Heart right ventricle (tissue), 16 donors: Measurements from ENCODE around the gene LYPD6. TPM values are rescaled to one million over a fixed set of nuclear protein-coding genes. Genes with fewer than 3 reads are reported as not detected.

ENCODE experiments used
- ATAC-seq, 8 donors: fragments of 200-7000 bp; cut with Tn5 transposase; one replicate each; pipeline ENCODE4 v1.9.1; 2020; ENCODE audit warnings: mild to moderate bottlenecking in 8 of 8, moderate library complexity in 8 of 8, moderate number of reproducible peaks in 1 of 8
- DNase-seq, 2 donors: peaks; one replicate each; pipeline ENCODE4 v3.0.0-alpha.2; 2020
- H3K27ac ChIP-seq, 10 donors: fragments of 200-600 bp; sonication (generic) in 2 of 10; one replicate each; pipeline versions ENCODE4 v1.5.0 to v1.8.0; 2020 to 2022; ENCODE audit warnings: mild to moderate bottlenecking in 3 of 10
- H3K27me3 ChIP-seq, 7 donors: fragments of 200-600 bp; one replicate each; pipeline ENCODE4 v1.8.0; 2021 to 2022; ENCODE audit warnings: mild to moderate bottlenecking in 2 of 7
- H3K36me3 ChIP-seq, 9 donors: fragments of 200-600 bp; sonication (generic) in 1 of 9; one replicate each; pipeline versions ENCODE4 v1.5.0 to v1.8.0; 2020 to 2022; ENCODE audit warnings: mild to moderate bottlenecking in 2 of 9
- H3K4me1 ChIP-seq, 9 donors: fragments of 200-600 bp; sonication (generic) in 1 of 9; one replicate each; pipeline versions ENCODE4 v1.5.0 to v1.8.0; 2020 to 2022; ENCODE audit warnings: mild to moderate bottlenecking in 4 of 9
- H3K4me3 ChIP-seq, 10 donors: fragments of 200-600 bp; sonication (generic) in 2 of 10; one replicate each; pipeline versions ENCODE4 v1.5.0 to v1.8.0; 2020 to 2022; ENCODE audit warnings: mild to moderate bottlenecking in 7 of 10, moderate library complexity in 2 of 10
- H3K9me3 ChIP-seq, 11 donors: fragments of 200-600 bp in 10 of 11; sonication (generic) in 2 of 11; one replicate each; pipeline versions ENCODE4 v1.5.0 to v1.8.0; 2013 to 2022; ENCODE audit warnings: mild to moderate bottlenecking in 2 of 11, control low read depth in 1 of 11, moderate library complexity in 1 of 11
- WGBS, 2 donors: extraction: QIAGEN DNeasy Blood & Tissue Kit; methylation state at CpG; one replicate each; pipeline ENCODE4 v1.1.7; 2013; ENCODE audit warnings: inconsistent platforms in 1 of 2; 5-methylcytosine and 5-hydroxymethylcytosine counted together
- intact Hi-C, 10 donors: fragments of 100-400 bp; cut with DNase I; formaldehyde crosslinking; loops; one replicate each; pipeline versions ENCODE4 v1.11.1 to v1.14.2; 2022
- polyA plus RNA-seq, 2 donors: library from polyadenylated mRNA; stranded (reverse); fragments of 200-250 nt; gene quantifications; one replicate each; pipeline ENCODE4 v1.2.3, GENCODE V29; 2013
- total RNA-seq, 10 donors: library from RNA; stranded (reverse); fragmentation: NEBNext Ultra II Directional in 3 of 10; extraction: Animal tissue kit (Norgen Biotek cat#: 25700) in 3 of 10; gene quantifications; one replicate each; pipeline versions ENCODE4 v1.2.1 to v1.2.4, GENCODE V29; 2021 to 2023
- TF ChIP-seq, protein P1 (sequence below), 9 donors: fragments of 200-600 bp; sonication (generic) in 2 of 9; IDR thresholded peaks; one replicate each; pipeline versions ENCODE4 v1.5.0 to v1.8.0; 2021 to 2022; ENCODE audit warnings: antibody characterized with exemption in 9 of 9, mild to moderate bottlenecking in 5 of 9, moderate library complexity in 1 of 9
- donor health status: Arrhythmogenic right ventricular cardiomyopathy.
- donor health status: ischemic (EF 13 %, LVEDD 7.1; RV severe dilation, severe dysfunction).
- donor health status: healthy with polysubstance abuse.
- donor health status: DM: no; HTN: yes; CAD: no.
- donor health status: DM: no; HTN: no; CAD: no.
- donor health status: ischemic (EF 25% LVEDD 6.9; RV normal size, moderate dysfunction).
- donor health status: ischemic (EF 25% LVEDD 5.7; RV mildly dilated, moderate dysfunction).
- donor health status: healthy.
- donor health status: DM: yes; HTN: yes; CAD: no.
- donor health status: Ischemic cardiomyopathy.
- donor health status: ischemic (EF 35%, LVEDD 5.7; RV mildly dilated, moderate dysfunction).
- donor health status: nonischemic (EF 11% LVEDD 7.7; RV severe dilation, severe dysfunction).
- donor health status: DM: yes; HTN: yes; CAD: no.
- donor health status: PGD.
- donor health status: ischemic (EF 29% LVEDD 5.4; RV normal size, mild dysfunction).
- donor health status: nonischemic (EF 23%, LVEDD 6.1; RV moderate dilation, normal function).

Gene LYPD6
- total and polyA plus RNA-seq, 12 donors, result 0.06 to 0.55 (median 0.15) TPM; not detected in 1

DNA sequence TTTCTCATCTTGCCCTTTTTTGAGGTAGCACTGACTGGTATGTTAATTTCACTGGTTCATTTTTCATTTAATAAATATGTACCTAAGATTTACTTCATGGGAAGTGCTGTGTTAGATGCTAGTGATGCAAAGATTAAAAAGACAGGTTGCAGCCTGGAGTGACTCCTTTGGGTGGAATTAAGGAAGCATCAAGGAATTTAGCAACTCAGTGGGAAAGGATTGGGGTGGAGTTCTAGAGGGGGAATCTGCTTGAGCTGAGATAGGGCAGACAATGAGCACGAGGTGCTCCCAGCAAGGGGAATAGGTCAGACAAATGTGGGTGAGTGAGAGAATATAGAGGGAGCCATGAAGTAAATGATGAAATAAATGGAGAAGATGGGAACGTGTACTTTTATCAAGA lies 57.0 kb downstream of the LYPD6 start:
- DNase-seq (no peak), ATAC-seq (no peak)
- 66 to 72% methylated on average over 2 of the region's 2 CpGs for WGBS, 2 donors
- no peaks in the 10 kb centered on the region for H3K36me3 ChIP-seq
- no peaks in the 10 kb centered on the region for H3K27me3 ChIP-seq
- TF ChIP-seq, protein P1, sequence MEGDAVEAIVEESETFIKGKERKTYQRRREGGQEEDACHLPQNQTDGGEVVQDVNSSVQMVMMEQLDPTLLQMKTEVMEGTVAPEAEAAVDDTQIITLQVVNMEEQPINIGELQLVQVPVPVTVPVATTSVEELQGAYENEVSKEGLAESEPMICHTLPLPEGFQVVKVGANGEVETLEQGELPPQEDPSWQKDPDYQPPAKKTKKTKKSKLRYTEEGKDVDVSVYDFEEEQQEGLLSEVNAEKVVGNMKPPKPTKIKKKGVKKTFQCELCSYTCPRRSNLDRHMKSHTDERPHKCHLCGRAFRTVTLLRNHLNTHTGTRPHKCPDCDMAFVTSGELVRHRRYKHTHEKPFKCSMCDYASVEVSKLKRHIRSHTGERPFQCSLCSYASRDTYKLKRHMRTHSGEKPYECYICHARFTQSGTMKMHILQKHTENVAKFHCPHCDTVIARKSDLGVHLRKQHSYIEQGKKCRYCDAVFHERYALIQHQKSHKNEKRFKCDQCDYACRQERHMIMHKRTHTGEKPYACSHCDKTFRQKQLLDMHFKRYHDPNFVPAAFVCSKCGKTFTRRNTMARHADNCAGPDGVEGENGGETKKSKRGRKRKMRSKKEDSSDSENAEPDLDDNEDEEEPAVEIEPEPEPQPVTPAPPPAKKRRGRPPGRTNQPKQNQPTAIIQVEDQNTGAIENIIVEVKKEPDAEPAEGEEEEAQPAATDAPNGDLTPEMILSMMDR (IDR thresholded peaks at IDR 0.05), result no peak
- H3K9me3 ChIP-seq, result no peaks in the 10 kb centered on the region
- H3K4me3 ChIP-seq, result no peak overlapping the region
- no peak overlapping the region for H3K27ac ChIP-seq
- intact Hi-C loops, result no loop called here
- no peaks in the 10 kb centered on the region for H3K4me1 ChIP-seq

DNA sequence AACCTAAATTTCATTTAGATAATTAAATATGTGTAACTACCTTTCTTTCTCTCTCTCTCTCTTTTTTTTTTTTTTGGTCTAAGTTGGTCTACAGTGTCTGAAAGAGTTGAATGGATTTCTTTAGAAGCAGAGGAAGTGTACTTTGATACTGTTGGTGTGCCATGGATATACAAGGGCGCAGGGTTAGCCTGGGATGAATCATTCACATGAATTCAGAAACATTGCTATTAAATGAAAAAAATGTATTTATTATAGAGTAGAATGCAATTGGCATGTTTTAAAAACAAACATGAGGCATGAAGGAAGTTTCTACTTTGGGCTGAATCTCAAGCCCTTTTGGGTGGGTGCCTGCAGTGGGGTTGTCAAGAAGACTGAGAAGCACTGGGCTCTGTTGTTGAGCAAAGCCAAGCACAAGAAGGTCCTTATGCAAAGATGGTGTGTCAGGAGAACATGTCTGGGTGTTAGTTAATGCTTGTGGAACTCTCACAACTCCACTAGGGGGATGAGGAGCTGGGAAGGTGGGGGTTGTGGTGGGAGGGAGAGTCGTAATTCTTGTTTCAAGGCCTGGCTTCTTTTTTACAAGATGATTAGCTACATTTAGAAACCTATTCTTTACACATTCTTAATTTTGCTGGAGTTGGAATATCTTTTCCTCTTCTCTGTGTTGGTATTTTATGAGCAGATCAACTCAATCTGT lies 57.9 kb downstream of the LYPD6 start:
- Histone ChIP-seq H3K4me1 (no peaks in the 10 kb centered on the region), H3K9me3 (no peaks in the 10 kb centered on the region), H3K36me3 (no peaks in the 10 kb centered on the region), H3K4me3 (no peak overlapping the region), H3K27me3 (no peaks in the 10 kb centered on the region), H3K27ac (no peak overlapping the region)
- intact Hi-C loops, result no loop called here
- 63 to 67% methylated on average over 2 of the region's 2 CpGs for WGBS, 2 donors
- no peak for DNase-seq
- ATAC-seq, result no peak
- TF ChIP-seq, protein P1 (IDR thresholded peaks at IDR 0.05), result no peak

DNA sequence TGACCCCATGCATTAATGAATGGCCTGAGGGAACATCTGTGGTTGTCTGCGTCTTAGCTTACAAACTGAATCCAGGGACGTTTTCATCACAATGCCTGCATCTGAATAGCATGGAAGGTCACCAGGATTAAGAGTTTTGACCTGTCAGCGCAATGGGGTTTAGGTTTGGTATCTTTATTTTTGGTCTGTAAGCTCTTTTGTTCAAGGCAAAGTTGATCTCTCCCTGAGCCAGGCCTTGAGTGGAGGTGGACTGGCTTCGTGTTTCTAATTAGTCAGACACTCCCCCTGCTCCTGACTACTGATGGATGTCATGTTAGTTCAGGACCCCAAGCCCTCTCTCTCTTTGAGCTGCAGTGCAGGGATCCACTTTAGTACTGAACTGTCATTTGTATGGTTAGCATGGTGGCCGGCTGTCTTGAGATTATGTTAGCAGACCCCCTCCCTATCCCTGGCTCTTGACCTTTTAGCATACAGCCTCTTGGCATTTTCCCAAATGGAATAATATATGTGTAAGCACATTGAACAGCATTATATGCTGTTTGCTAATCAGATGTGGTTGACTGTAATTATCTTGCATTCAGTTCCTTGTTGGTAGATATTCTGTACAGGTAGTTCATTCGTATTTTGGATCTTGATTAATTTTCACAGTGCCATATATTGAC lies 59.2 kb downstream of the LYPD6 start:
- TF ChIP-seq, protein P1 (IDR thresholded peaks at IDR 0.05), result no peak
- no peak overlapping the region for H3K27ac ChIP-seq
- no peak overlapping the region for H3K4me3 ChIP-seq
- no peak for ATAC-seq
- DNase-seq, result no peak
- intact Hi-C loops, result no loop called here
- no peaks in the 10 kb centered on the region for H3K9me3 ChIP-seq
- no peaks in the 10 kb centered on the region for H3K36me3 ChIP-seq
- 70 to 74% methylated on average over 6 of the region's 6 CpGs for WGBS, 2 donors
- H3K27me3 ChIP-seq, result no peaks in the 10 kb centered on the region
- H3K4me1 ChIP-seq, result no peaks in the 10 kb centered on the region

DNA sequence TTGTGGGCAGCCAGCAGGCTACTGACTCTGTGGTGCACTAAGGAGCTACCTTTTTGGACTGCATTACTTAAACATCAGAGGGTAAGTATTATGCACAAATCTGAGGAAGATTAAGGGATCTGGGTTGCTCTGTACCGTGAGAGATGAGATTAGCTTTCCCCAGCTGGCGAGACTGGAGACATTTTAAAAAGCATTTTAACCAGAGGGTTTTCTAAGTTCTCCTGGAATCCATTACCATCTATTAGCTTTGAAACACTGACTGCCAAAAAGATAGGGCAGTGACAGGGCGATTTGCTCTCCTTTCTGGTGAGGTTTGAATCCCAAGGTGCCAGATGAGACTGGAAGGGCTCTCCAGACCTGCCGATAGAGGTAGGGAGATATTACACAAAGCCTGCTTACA lies 63.2 kb downstream of the LYPD6 start:
- Histone ChIP-seq H3K9me3 (no peaks in the 10 kb centered on the region), H3K4me3 (no peak overlapping the region), H3K36me3 (no peaks in the 10 kb centered on the region), H3K27me3 (no peaks in the 10 kb centered on the region), H3K4me1 (no peaks in the 10 kb centered on the region), H3K27ac (no peak overlapping the region)
- 77 to 81% methylated on average over 4 of the region's 4 CpGs for WGBS, 2 donors
- no peak for ATAC-seq
- TF ChIP-seq, protein P1 (IDR thresholded peaks at IDR 0.05), result no peak
- no peak for DNase-seq
- intact Hi-C loops, result no loop called here
